ENCODE results near the gene FAM169A. TPM values are rescaled to one million over a fixed set of nuclear protein-coding genes. Genes with fewer than 3 reads are reported as not detected.
"Not testable (repeated sequence)": the region's sequence is repeated elsewhere in the genome, so short reads cannot be mapped to it uniquely, and the experiment has no call there.

The FAM169A gene
- polyA plus RNA-seq, 4 donors: 0.73 to 2.2 TPM; not detected in 2

DNA sequence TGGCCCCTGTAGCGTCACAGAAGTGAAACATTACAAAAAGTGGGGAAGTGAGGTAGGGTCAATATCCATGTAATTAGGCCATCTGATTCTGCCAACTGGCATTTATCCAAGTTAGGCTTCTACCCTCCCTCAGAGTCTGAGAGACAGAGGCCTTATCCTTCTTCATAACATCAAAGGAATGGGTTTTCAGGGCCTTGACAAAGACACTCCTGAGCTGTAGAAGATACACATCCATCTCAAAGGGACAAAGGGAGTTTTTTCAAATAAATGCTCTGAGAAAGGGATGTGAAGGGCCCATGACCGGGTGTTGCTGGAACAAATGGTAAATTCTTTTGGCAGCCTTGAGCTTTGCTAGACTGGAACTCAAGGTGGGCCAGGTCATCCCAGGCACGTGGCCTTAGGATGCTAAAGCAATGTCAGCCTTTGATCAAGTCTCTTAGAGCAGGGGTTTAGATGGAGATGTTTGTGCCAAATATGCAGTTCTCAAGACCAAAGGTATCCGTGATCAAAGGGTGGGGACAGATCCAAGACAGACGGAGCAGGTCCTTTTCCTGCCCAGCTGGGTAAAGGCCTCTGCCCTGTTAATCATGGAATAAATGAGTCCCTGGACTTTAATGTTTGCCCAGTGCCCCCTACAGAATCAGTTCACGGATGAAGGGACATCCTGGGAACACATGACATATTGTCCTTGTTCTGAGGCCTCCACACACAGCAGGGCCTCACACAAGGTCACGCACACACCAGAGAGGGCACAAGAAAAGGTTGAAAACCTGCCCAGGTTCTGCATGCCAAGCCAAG is 10.0 kb upstream of the FAM169A start:
- Histone ChIP-seq H3K4me3 (ENCODE audit: low read depth in 1 of 3, low read length in 3 of 3) (no peak overlapping the region), H3K4me1 (ENCODE audit: control insufficient read depth in 3 of 3, insufficient read depth in 2 of 3, low read depth in 1 of 3, low read length in 2 of 3) (no peaks in the 10 kb centered on the region), H3K36me3 (ENCODE audit: control insufficient read depth in 3 of 3, insufficient read depth in 2 of 3, low read depth in 1 of 3, low read length in 3 of 3) (no peaks in the 10 kb centered on the region), H3K9me3 (ENCODE audit: control insufficient read depth in 2 of 2, insufficient read depth in 1 of 2, low read depth in 1 of 2, low read length in 1 of 2) (no peaks in the 10 kb centered on the region), H3K27me3 (ENCODE audit: control insufficient read depth in 3 of 3, insufficient read depth in 3 of 3, low read length in 3 of 3) (no peaks in the 10 kb centered on the region), H3K27ac (ENCODE audit: low read depth in 1 of 3, low read length in 2 of 3) (no peak overlapping the region)
- DNase-seq (peak in 1 of 2 donors; percentile 24), FAIRE-seq (no peak)
- 65 to 78% (median 68%) methylated on average over 7 of the region's 7 CpGs for WGBS, 3 donors

GRCh38 chr5:74873525-74874249 is 7.5 kb upstream of the FAM169A start:
- H3K4me3 ChIP-seq (ENCODE audit: low read depth in 1 of 3, low read length in 3 of 3): no peak overlapping the region
- H3K36me3 ChIP-seq (ENCODE audit: control insufficient read depth in 3 of 3, insufficient read depth in 2 of 3, low read depth in 1 of 3, low read length in 3 of 3): no peaks in the 10 kb centered on the region
- H3K27me3 ChIP-seq (ENCODE audit: control insufficient read depth in 3 of 3, insufficient read depth in 3 of 3, low read length in 3 of 3): no peaks in the 10 kb centered on the region
- no peaks in the 10 kb centered on the region for H3K9me3 ChIP-seq (ENCODE audit: control insufficient read depth in 2 of 2, insufficient read depth in 1 of 2, low read depth in 1 of 2, low read length in 1 of 2)
- no peaks in the 10 kb centered on the region for H3K4me1 ChIP-seq (ENCODE audit: control insufficient read depth in 3 of 3, insufficient read depth in 2 of 3, low read depth in 1 of 3, low read length in 2 of 3)
- no peak for DNase-seq
- FAIRE-seq: no peak
- WGBS, 3 donors: 80 to 82% (median 82%) methylated on average over 3 of the region's 3 CpGs
- no peak overlapping the region for H3K27ac ChIP-seq (ENCODE audit: low read depth in 1 of 3, low read length in 2 of 3)

GRCh38 chr5:74870299-74871067 is 4.3 kb upstream of the FAM169A start:
- DNase-seq (no peak), FAIRE-seq (no peak)
- H3K4me1 ChIP-seq (ENCODE audit: control insufficient read depth in 3 of 3, insufficient read depth in 2 of 3, low read depth in 1 of 3, low read length in 2 of 3): peaks cover 0 to 5% (median 0%) of the 10 kb centered on the region in 3 donors
- H3K27me3 ChIP-seq (ENCODE audit: control insufficient read depth in 3 of 3, insufficient read depth in 3 of 3, low read length in 3 of 3): peaks cover 2 to 8% (median 8%) of the 10 kb centered on the region in 3 donors
- H3K36me3 ChIP-seq (ENCODE audit: control insufficient read depth in 3 of 3, insufficient read depth in 2 of 3, low read depth in 1 of 3, low read length in 3 of 3): no peaks in the 10 kb centered on the region
- WGBS, 3 donors: 42 to 69% (median 58%) methylated on average over 3 of the region's 3 CpGs
- no peak overlapping the region for H3K27ac ChIP-seq (ENCODE audit: low read depth in 1 of 3, low read length in 2 of 3)
- no peaks in the 10 kb centered on the region for H3K9me3 ChIP-seq (ENCODE audit: control insufficient read depth in 2 of 2, insufficient read depth in 1 of 2, low read depth in 1 of 2, low read length in 1 of 2)
- no peak overlapping the region for H3K4me3 ChIP-seq (ENCODE audit: low read depth in 1 of 3, low read length in 3 of 3)

DNA sequence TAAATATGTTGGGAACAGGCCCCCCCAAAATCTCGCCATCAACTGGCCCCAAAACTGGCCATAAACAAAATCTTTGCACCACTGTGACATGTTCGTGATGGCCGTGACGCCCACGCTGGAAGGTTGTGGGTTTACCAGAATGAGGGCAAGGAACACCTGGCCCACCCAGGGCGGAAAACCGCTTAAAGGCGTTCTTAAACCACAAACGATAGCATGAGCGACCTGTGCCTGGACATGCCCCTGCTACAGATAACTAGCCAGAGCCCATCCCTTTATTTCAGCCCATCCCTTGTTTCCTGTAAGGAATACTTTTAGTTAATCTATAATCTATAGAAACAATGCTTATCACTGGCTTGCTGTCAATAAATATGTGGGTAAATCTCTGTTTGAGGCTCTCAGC is 3.2 kb upstream of the FAM169A start:
- H3K4me3 ChIP-seq (ENCODE audit: low read depth in 1 of 3, low read length in 3 of 3); H3K4me1 ChIP-seq (ENCODE audit: control insufficient read depth in 3 of 3, insufficient read depth in 2 of 3, low read depth in 1 of 3, low read length in 2 of 3); FAIRE-seq; H3K9me3 ChIP-seq (ENCODE audit: control insufficient read depth in 2 of 2, insufficient read depth in 1 of 2, low read depth in 1 of 2, low read length in 1 of 2); H3K36me3 ChIP-seq (ENCODE audit: control insufficient read depth in 3 of 3, insufficient read depth in 2 of 3, low read depth in 1 of 3, low read length in 3 of 3); DNase-seq; H3K27ac ChIP-seq (ENCODE audit: low read depth in 1 of 3, low read length in 2 of 3): not testable (repeated sequence)
- peaks cover 2 to 18% (median 14%) of the 10 kb centered on the region in 3 donors for H3K27me3 ChIP-seq (ENCODE audit: control insufficient read depth in 3 of 3, insufficient read depth in 3 of 3, low read length in 3 of 3)
- WGBS, 3 donors: 57 to 73% (median 66%) methylated on average over 10 of the region's 10 CpGs

DNA sequence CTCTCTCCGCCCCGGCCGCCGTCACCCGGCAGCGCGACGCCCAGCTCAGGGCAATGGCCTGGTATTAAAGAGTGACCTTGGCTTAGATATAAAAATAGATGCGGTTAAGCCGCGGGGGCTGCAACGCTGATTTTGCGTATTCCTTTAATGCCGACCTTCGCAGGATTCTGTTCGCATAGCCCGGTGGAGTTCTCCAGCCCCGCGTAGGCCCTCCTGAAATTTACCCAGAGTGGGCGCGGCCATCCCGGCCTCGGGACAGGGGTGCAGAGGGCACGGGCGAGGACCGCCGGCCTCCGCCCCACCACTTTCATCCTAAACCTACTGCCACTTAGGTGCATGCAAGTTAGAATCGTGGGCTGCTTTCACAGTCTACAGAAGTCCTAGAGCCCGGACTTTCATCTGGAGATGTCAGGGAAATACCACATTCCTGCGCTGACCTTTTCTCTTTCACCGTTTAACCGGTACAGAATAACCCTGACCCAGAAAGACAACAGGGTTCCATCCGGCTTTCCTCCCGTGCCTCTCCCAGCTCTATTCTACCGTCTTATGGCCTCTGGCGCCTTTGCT is 492 bp upstream of the FAM169A start:
- H3K27ac ChIP-seq (ENCODE audit: low read depth in 1 of 3, low read length in 2 of 3): no peak overlapping the region
- WGBS, 3 donors: 19 to 22% (median 20%) methylated on average over 31 to 37 of the region's 37 CpGs
- no peak for FAIRE-seq
- no peaks in the 10 kb centered on the region for H3K9me3 ChIP-seq (ENCODE audit: control insufficient read depth in 2 of 2, insufficient read depth in 1 of 2, low read depth in 1 of 2, low read length in 1 of 2)
- H3K4me3 ChIP-seq (ENCODE audit: low read depth in 1 of 3, low read length in 3 of 3): peak overlapping the region; percentile 36 to 70 (median 68)
- no peaks in the 10 kb centered on the region for H3K36me3 ChIP-seq (ENCODE audit: control insufficient read depth in 3 of 3, insufficient read depth in 2 of 3, low read depth in 1 of 3, low read length in 3 of 3)
- H3K27me3 ChIP-seq (ENCODE audit: control insufficient read depth in 3 of 3, insufficient read depth in 3 of 3, low read length in 3 of 3): peaks cover 2 to 18% (median 15%) of the 10 kb centered on the region in 3 donors
- H3K4me1 ChIP-seq (ENCODE audit: control insufficient read depth in 3 of 3, insufficient read depth in 2 of 3, low read depth in 1 of 3, low read length in 2 of 3): peaks cover 0 to 9% (median 8%) of the 10 kb centered on the region in 3 donors
- DNase-seq: peak in 1 of 2 donors; percentile 52

- Histone ChIP-seq H3K36me3 (ENCODE audit: control insufficient read depth in 3 of 3, insufficient read depth in 2 of 3, low read depth in 1 of 3, low read length in 3 of 3) (no peaks in the 10 kb centered on the region), H3K27ac (ENCODE audit: low read depth in 1 of 3, low read length in 2 of 3) (peak overlapping the region in 1 of 3 donors; percentile 53), H3K9me3 (ENCODE audit: control insufficient read depth in 2 of 2, insufficient read depth in 1 of 2, low read depth in 1 of 2, low read length in 1 of 2) (no peaks in the 10 kb centered on the region), H3K4me3 (ENCODE audit: low read depth in 1 of 3, low read length in 3 of 3) (peak overlapping the region; percentile 68 to 70 (median 69)), H3K27me3 (ENCODE audit: control insufficient read depth in 3 of 3, insufficient read depth in 3 of 3, low read length in 3 of 3) (peaks cover 2 to 18% (median 15%) of the 10 kb centered on the region in 3 donors), H3K4me1 (ENCODE audit: control insufficient read depth in 3 of 3, insufficient read depth in 2 of 3, low read depth in 1 of 3, low read length in 2 of 3) (peaks cover 0 to 9% (median 8%) of the 10 kb centered on the region in 3 donors)
- DNase-seq (no peak), FAIRE-seq (no peak)
- WGBS, 3 donors: 9 to 19% (median 13%) methylated on average over 19 to 23 of the region's 23 CpGs
Measured at GRCh38 chr5:74865256-74865803, 857 bp downstream of the FAM169A start.

DNA sequence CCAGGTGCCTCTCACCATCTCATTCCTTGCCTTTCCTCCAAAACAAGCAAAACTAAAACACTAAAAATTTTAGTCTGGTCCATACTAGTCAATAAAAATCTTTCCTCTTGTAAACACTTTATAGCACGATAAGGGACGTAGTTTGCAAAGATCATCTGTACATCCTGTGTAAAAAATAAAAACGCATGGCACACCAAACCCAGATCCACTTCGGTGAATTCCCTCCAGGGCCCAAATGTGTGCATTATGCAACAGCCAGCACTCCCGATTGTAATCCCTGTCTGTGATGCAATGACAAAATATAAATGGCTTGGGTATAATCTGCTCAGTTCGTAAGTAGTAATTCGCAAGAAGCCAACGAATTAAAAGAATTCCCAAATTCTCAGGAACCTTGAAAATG is 1.4 kb downstream of the FAM169A start:
- FAIRE-seq (no peak), DNase-seq (peak in 1 of 2 donors; percentile 13)
- Histone ChIP-seq H3K9me3 (ENCODE audit: control insufficient read depth in 2 of 2, insufficient read depth in 1 of 2, low read depth in 1 of 2, low read length in 1 of 2) (no peaks in the 10 kb centered on the region), H3K4me3 (ENCODE audit: low read depth in 1 of 3, low read length in 3 of 3) (peak overlapping the region in 1 of 3 donors; percentile 69), H3K4me1 (ENCODE audit: control insufficient read depth in 3 of 3, insufficient read depth in 2 of 3, low read depth in 1 of 3, low read length in 2 of 3) (peaks cover 0 to 9% (median 8%) of the 10 kb centered on the region in 3 donors), H3K27me3 (ENCODE audit: control insufficient read depth in 3 of 3, insufficient read depth in 3 of 3, low read length in 3 of 3) (peaks cover 2 to 18% (median 15%) of the 10 kb centered on the region in 3 donors), H3K27ac (ENCODE audit: low read depth in 1 of 3, low read length in 2 of 3) (no peak overlapping the region), H3K36me3 (ENCODE audit: control insufficient read depth in 3 of 3, insufficient read depth in 2 of 3, low read depth in 1 of 3, low read length in 3 of 3) (no peaks in the 10 kb centered on the region)
- WGBS, 3 donors: 32 to 51% (median 51%) methylated on average over 8 of the region's 8 CpGs
